Stimulated activated CD4-positive, alpha-beta T cell treated with anti-CD3 and anti-CD28 coated beads, TNF-alpha, amount 100 ng/mL, for 48 hours (primary cell): ENCODE measurements around the gene FES.

Experiments used
- DNase-seq, 3 donors: peaks; one replicate each; pipeline ENCODE4 v3.0.0-alpha.2; 2020; ENCODE audit warnings: low read depth in 3 of 3

Gene FES

GRCh38 chr15:90930861-90931574 lies 46.7 kb downstream of the FES start:
- no peak for DNase-seq

- no peak for DNase-seq
Observed at GRCh38 chr15:90931575-90931827, 47.2 kb downstream of the FES start.

GRCh38 chr15:90931828-90932659 lies 47.7 kb downstream of the FES start, which contains the start of gene HDDC3:
HDDC3 (minus strand) TSS chr15:90932549; CDS start chr15:90932540, 9 bp downstream.
- peak; percentile 81 to 89 (median 85) for DNase-seq

- no peak for DNase-seq
Observed at GRCh38 chr15:90932660-90932991, 48.3 kb downstream of the FES start.

- DNase-seq = no peak
Observed at GRCh38 chr15:90933301-90933700, 49.0 kb downstream of the FES start.

GRCh38 chr15:90934256-90934948 lies 50.1 kb downstream of the FES start:
- peak; percentile 60 to 87 (median 80) for DNase-seq

GRCh38 chr15:90934949-90935751 lies 50.8 kb downstream of the FES start, which contains the start of gene UNC45A:
UNC45A (plus strand) TSS chr15:90935285; CDS start chr15:90935325, 40 bp downstream.
- DNase-seq = peak; percentile 89 to 98 (median 94)

- DNase-seq = no peak
Observed at GRCh38 chr15:90936823-90937222, 52.5 kb downstream of the FES start.

- no peak for DNase-seq
Observed at GRCh38 chr15:90938261-90938660, 54.0 kb downstream of the FES start.

- DNase-seq = no peak
Observed at GRCh38 chr15:90939756-90940155, 55.5 kb downstream of the FES start.

- DNase-seq = no peak
Observed at GRCh38 chr15:90941038-90941437, 56.7 kb downstream of the FES start.

- DNase-seq = no peak
Observed at GRCh38 chr15:90942354-90943120, 58.2 kb downstream of the FES start.

- DNase-seq = no peak
Observed at GRCh38 chr15:90945091-90945490, 60.8 kb downstream of the FES start.
